Ishikawa (cell line): Measurements from ENCODE around the gene PTPRD.

Source experiments
- CEBPB ChIP-seq: IDR thresholded peaks from 2 replicates; pipeline ENCODE4 v1.6.1; 2012
- CREB1 ChIP-seq: IDR thresholded peaks from 2 replicates; pipeline ENCODE4 v1.6.1; 2012; ENCODE audit warnings: low read depth
- EGR1 ChIP-seq: IDR thresholded peaks from 2 replicates; pipeline ENCODE4 v1.6.1; 2012
- EP300 ChIP-seq: IDR thresholded peaks from 2 replicates; pipeline ENCODE4 v1.6.1; 2012; ENCODE audit warnings: borderline replicate concordance
- FOXM1 ChIP-seq: IDR thresholded peaks from 2 replicates; pipeline ENCODE4 v1.6.1; 2012; ENCODE audit warnings: low read depth, borderline replicate concordance
- MAX ChIP-seq: IDR thresholded peaks from 2 replicates; pipeline ENCODE4 v1.6.1; 2012
- NFIC ChIP-seq: IDR thresholded peaks from 2 replicates; pipeline ENCODE4 v1.6.1; 2012
- RAD21 ChIP-seq: IDR thresholded peaks from 2 replicates; pipeline ENCODE4 v1.6.1; 2012; ENCODE audit warnings: low read depth
- REST ChIP-seq: IDR thresholded peaks from 2 replicates; pipeline ENCODE4 v1.6.1; 2012; ENCODE audit warnings: low read depth, mild to moderate bottlenecking
- TAF1 ChIP-seq: IDR thresholded peaks from 2 replicates; pipeline ENCODE4 v1.6.1; 2012; ENCODE audit warnings: low read depth, mild to moderate bottlenecking
- TCF12 ChIP-seq: IDR thresholded peaks from 2 replicates; pipeline ENCODE4 v1.6.1; 2012; ENCODE audit warnings: low read depth
- TEAD4 ChIP-seq: IDR thresholded peaks from 2 replicates; pipeline ENCODE4 v1.6.1; 2012
- YY1 ChIP-seq: IDR thresholded peaks from 2 replicates; pipeline ENCODE4 v1.6.1; 2012; ENCODE audit warnings: low read depth
- ZBTB7A ChIP-seq: IDR thresholded peaks from 2 replicates; pipeline ENCODE4 v1.6.1; 2012; ENCODE audit warnings: low read depth
- TF ChIP-seq, protein P1 (sequence below): IDR thresholded peaks from 2 replicates; pipeline ENCODE4 v1.6.1; 2012

The PTPRD gene

DNA sequence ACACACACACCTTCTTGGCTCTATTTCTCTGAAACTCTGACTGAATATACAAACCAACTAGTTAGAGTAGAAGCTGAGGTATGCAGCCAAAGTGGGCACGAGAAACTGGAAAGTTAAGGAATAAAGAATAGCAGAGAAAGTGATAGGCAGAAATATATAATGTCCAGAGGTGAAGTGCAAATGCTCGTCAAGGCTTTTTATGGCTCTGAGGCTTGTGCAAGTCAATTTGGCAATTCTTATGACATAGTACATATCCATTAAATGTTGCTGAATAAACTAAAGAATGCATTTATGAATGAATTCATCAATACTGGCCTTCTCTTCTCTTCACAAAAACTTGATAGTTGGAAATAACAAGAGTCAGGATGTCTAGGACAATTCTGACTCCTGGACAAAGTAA lies 2323.1 kb downstream of the PTPRD start:
- no peak for TF ChIP-seq CEBPB
- no peak for TF ChIP-seq TEAD4
- no peak for TF ChIP-seq REST
- no peak for TF ChIP-seq TCF12
- no peak for TF ChIP-seq EP300
- TF ChIP-seq TAF1 = no peak
- TF ChIP-seq NFIC = no peak
- TF ChIP-seq ZBTB7A = no peak
- TF ChIP-seq YY1 = no peak
- TF ChIP-seq RAD21 = no peak
- TF ChIP-seq, protein P1, sequence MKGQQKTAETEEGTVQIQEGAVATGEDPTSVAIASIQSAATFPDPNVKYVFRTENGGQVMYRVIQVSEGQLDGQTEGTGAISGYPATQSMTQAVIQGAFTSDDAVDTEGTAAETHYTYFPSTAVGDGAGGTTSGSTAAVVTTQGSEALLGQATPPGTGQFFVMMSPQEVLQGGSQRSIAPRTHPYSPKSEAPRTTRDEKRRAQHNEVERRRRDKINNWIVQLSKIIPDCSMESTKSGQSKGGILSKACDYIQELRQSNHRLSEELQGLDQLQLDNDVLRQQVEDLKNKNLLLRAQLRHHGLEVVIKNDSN = no peak
- TF ChIP-seq FOXM1 = no peak

GRCh38 chr9:8287970-8288369 lies 2324.8 kb downstream of the PTPRD start:
- TF ChIP-seq, protein P1 = no peak
- TF ChIP-seq RAD21 (no peak), YY1 (no peak), EP300 (no peak), ZBTB7A (no peak)

DNA sequence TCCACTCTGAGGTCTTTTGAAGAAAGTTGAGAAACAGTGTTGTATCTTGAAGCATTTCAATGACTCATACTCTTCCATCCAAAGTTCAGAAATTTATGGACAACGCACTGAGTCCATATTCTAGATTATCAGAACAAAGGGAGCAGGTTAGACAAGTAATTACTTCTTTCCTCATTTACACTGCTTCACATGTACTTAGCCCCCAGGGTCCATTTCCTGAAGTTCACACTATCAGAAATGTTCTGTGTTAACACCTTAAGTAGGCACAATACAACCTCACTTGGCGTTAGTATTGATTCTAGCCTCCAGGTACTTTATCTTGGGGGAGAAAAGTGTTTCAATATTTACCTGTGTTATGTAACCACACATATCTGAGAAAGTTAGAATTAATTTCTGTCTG lies 2325.3 kb downstream of the PTPRD start:
- TF ChIP-seq TAF1 = no peak
- no peak for TF ChIP-seq CREB1
- TF ChIP-seq MAX = no peak
- TF ChIP-seq NFIC = no peak
- TF ChIP-seq REST = no peak
- no peak for TF ChIP-seq TEAD4

DNA sequence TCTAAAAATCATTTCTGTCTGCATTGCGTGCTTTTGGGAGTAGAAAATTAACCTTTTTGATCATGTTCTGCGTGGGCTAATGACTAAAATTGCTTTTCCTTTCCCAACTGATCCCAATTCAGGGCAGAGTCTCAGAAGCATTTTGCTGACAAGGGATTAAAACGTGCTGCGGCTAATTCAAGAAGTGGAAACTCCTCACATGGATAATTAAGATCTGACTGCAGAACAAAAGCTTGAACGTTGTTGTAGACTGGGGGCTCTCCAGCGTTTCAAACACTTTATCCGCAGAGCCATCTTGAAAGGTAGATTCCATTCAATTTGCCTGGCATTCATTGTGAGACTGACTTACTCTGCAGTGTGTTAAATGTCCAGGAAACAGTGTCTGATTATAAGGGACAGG lies 2327.9 kb downstream of the PTPRD start:
- TF ChIP-seq EGR1 = no peak
- TF ChIP-seq MAX = no peak
- TF ChIP-seq EP300 = no peak
- TF ChIP-seq, protein P1 = no peak
- no peak for TF ChIP-seq TCF12
- no peak for TF ChIP-seq REST

- TF ChIP-seq TCF12 (no peak), CREB1 (no peak), ZBTB7A (no peak), MAX (no peak), EGR1 (no peak), TAF1 (no peak), REST (no peak), CEBPB (no peak), EP300 (no peak), TEAD4 (no peak), FOXM1 (no peak), YY1 (no peak), NFIC (no peak), RAD21 (no peak)
- TF ChIP-seq, protein P1 = no peak
These were observed 2330.3 kb downstream of the PTPRD start for GRCh38 chr9:8282535-8282934.
